Activated T-helper 1 cell treated with anti-CD3 and anti-CD28 coated beads, Interleukin-12 subunit alpha, Interleukin-12 subunit beta, Interleukin-2, Interleukin-4 antibody, amounts not matched to agents 30 ng/mL and 10 ng/mL and 1 ng/mL, durations not matched to agents 14 hours and 24 hours and 36 hours (primary cell): Measurements from ENCODE around the gene GREB1L. TPM values are rescaled to one million over a fixed set of nuclear protein-coding genes. Genes with fewer than 3 reads are reported as not detected.

ENCODE experiments used
- DNase-seq: peaks from one replicate; pipeline ENCODE4 v3.0.0; 2021; ENCODE audit warnings: low spot score
- H3K27ac Mint-ChIP-seq: one replicate; pipeline ENCODE4 v1.8.0; 2021; ENCODE audit warnings: mild to moderate bottlenecking, mixed read lengths
- H3K27me3 Mint-ChIP-seq: one replicate; pipeline ENCODE4 v1.8.0; 2022; ENCODE audit warnings: mild to moderate bottlenecking, moderate library complexity, mixed read lengths; ENCODE audit not compliant: insufficient read depth
- H3K36me3 Mint-ChIP-seq: one replicate; pipeline ENCODE4 v1.8.0; 2021; ENCODE audit warnings: low read depth, mixed read lengths
- H3K4me1 Mint-ChIP-seq: one replicate; pipeline ENCODE4 v1.8.0; 2021; ENCODE audit warnings: low read depth, mixed read lengths
- H3K4me3 Mint-ChIP-seq: one replicate; pipeline ENCODE4 v1.8.0; 2021; ENCODE audit warnings: mild to moderate bottlenecking, moderate library complexity, mixed read lengths
- H3K9me3 Mint-ChIP-seq: one replicate; pipeline ENCODE4 v1.8.0; 2021; ENCODE audit warnings: mixed read lengths
- intact Hi-C: fragments of 100-400 bp; cut with micrococcal nuclease; formaldehyde crosslinking; loops from one replicate; pipeline ENCODE4 v1.15.1; 2024
- total RNA-seq: library from RNA; stranded (reverse); gene quantifications from 2 replicates; pipeline ENCODE4 v1.2.3, GENCODE V29; 2022

The GREB1L gene
- total RNA-seq, 1 donor from 2014 or later = not detected

DNA sequence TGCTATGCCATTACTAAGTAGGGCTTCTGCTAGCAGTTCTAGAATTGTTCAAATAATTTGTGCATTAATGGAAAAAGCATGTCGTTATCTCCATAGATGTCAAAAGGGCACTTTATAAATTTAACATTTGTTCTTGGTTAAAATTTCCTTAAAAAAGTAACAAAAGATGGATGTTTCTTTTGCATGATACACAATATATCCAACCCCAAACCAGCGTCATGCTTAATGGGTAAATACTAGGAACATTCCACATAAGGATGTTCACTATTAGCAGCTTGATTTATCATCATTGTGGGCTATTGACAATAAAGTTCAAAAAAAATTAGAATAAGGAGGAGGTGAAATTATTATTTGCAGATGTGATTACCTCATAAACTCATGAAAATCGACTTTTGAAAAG is 79.7 kb downstream of the GREB1L start:
- Mint-ChIP-seq H3K4me1 (no peaks in the 10 kb centered on the region), H3K4me3 (no peak overlapping the region), H3K27ac (no peak overlapping the region), H3K27me3 (peaks cover 5% of the 10 kb centered on the region), H3K36me3 (no peaks in the 10 kb centered on the region), H3K9me3 (no peaks in the 10 kb centered on the region)
- no peak for DNase-seq
- intact Hi-C loops = no loop called here

DNA sequence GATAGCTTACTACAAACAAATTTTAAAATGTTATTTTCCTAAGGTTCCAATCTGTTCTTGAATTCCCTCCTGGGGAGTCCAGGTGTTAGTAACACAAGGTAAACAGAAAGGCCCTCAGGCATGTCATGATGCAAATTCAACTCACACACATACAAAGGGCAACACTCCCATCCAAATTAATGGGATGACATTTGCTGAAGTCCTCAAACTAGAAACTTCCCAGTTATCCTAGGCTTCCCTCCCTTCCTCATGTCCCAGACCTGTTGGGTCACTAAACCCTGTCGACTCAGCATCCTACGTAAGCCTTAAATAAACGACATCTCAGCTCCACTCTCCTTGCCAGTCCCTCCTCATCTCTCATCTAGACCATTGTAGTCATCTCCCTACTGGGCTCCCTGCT is 85.1 kb downstream of the GREB1L start:
- Mint-ChIP-seq H3K9me3 (no peaks in the 10 kb centered on the region), H3K4me1 (no peaks in the 10 kb centered on the region)
- intact Hi-C loops = no loop called here

DNA sequence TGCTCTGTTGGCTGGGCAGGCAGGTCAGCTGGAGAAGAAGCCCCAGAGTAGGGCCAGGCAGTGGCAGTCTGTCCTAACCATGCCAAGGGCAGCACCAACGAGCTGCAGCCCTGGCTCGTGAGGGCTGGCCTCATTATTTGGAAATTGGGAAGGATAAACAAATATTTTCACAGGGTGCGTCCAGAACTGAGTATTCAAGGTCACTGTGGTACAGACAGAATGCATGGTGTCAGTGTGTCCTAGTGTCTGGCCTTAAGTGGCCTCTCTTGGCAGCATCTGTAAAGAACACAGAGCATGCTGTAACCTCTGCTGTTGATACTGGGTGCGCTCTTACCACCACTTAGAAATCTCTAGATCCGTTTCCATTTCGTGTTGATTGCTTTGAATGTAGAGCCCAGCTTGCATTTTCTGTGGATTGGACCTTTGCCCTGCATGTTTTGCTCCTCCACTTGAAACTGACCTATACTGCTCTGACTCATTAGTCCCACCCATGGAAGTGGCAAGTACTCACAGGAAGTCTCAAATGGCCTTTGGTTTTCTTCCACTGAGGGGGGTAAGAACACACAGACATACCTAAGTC is 88.2 kb downstream of the GREB1L start:
- Mint-ChIP-seq H3K4me1 (no peaks in the 10 kb centered on the region), H3K27me3 (peaks cover 2% of the 10 kb centered on the region), H3K27ac (no peak overlapping the region), H3K9me3 (no peaks in the 10 kb centered on the region), H3K36me3 (no peaks in the 10 kb centered on the region), H3K4me3 (no peak overlapping the region)
- no peak for DNase-seq
- intact Hi-C loops = no loop called here

More for the DNA sequence above, 85.1 kb downstream of the GREB1L start:
- DNase-seq = no peak
- Mint-ChIP-seq H3K27me3 (peaks cover 2% of the 10 kb centered on the region), H3K4me3 (no peak overlapping the region), H3K27ac (no peak overlapping the region), H3K36me3 (no peaks in the 10 kb centered on the region)

DNA sequence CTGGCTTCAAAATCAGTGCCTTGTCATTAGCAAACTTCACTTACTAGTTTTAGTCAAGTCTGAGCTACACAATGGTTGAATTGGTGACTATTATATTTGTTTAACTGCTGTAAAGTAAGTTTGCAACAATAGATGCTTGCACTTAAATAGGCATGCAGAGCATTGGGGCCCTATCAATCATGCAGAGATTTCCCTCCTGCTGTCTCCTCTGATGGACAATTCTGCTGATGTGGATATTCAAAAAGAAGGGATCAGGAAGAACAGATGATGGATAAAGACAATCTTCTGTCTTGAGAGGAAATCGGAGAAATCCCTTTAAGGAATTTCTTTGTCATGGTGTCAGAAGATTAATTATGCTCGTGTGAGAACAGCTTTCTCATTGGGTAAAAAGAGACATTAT is 89.0 kb downstream of the GREB1L start:
- no peak for DNase-seq
- H3K4me3 Mint-ChIP-seq = no peak overlapping the region
- intact Hi-C loops = no loop called here
- no peaks in the 10 kb centered on the region for H3K9me3 Mint-ChIP-seq
- H3K27ac Mint-ChIP-seq = no peak overlapping the region
- H3K36me3 Mint-ChIP-seq = no peaks in the 10 kb centered on the region
- H3K27me3 Mint-ChIP-seq = peaks cover 2% of the 10 kb centered on the region
- no peaks in the 10 kb centered on the region for H3K4me1 Mint-ChIP-seq

- DNase-seq = no peak
- Mint-ChIP-seq H3K27me3 (no peaks in the 10 kb centered on the region), H3K4me1 (no peaks in the 10 kb centered on the region), H3K9me3 (no peaks in the 10 kb centered on the region), H3K4me3 (no peak overlapping the region), H3K27ac (no peak overlapping the region), H3K36me3 (no peaks in the 10 kb centered on the region)
- intact Hi-C loops = no loop called here
These were observed 94.0 kb downstream of the GREB1L start for GRCh38 chr18:21335927-21336488.

DNA sequence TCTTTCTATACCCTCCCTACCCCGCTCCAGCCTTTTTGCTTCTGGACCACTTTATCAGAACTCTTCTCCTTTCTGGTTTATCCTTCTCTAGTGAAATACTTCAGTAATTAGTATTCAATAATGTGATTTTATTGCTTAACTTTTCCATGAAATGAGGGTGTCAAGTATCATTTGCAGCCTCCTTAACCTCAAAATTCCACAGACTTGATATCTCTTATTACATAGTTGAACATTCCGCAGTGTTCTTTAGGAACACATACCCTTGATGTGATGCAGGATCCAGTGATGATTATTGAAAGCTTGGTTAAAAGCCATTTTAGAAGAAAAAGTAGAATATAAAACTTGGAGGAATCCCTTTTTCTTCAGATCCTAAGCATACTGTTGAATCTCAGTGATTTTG is 94.8 kb downstream of the GREB1L start:
- H3K4me1 Mint-ChIP-seq = no peaks in the 10 kb centered on the region
- intact Hi-C loops = no loop called here
- H3K4me3 Mint-ChIP-seq = no peak overlapping the region
- DNase-seq = no peak
- H3K27ac Mint-ChIP-seq = no peak overlapping the region
- no peaks in the 10 kb centered on the region for H3K27me3 Mint-ChIP-seq
- H3K36me3 Mint-ChIP-seq = no peaks in the 10 kb centered on the region
- no peaks in the 10 kb centered on the region for H3K9me3 Mint-ChIP-seq

DNA sequence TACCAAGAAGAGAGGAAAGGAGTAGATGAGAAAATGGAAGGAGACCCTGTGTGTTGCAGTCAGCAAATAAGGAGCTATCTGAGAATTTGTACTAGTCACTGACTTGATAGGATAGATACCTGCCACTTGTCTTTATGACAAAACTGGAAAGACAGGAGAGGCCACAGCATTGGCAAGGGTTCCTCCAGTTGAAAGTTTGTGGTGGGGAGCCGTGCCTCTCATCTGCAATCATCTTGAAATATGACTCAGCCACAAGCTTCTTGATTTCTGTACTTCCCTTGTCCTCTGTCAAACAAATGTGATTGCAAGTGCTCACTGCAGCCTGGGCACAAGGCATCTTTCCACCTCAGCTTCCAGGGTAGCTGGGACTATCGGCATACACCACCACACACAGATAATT is 99.1 kb downstream of the GREB1L start:
- H3K9me3 Mint-ChIP-seq = no peaks in the 10 kb centered on the region
- no peak overlapping the region for H3K4me3 Mint-ChIP-seq
- no peak for DNase-seq
- H3K27ac Mint-ChIP-seq = no peak overlapping the region
- no peaks in the 10 kb centered on the region for H3K27me3 Mint-ChIP-seq
- intact Hi-C loops = no loop called here
- H3K36me3 Mint-ChIP-seq = no peaks in the 10 kb centered on the region
- no peaks in the 10 kb centered on the region for H3K4me1 Mint-ChIP-seq

DNA sequence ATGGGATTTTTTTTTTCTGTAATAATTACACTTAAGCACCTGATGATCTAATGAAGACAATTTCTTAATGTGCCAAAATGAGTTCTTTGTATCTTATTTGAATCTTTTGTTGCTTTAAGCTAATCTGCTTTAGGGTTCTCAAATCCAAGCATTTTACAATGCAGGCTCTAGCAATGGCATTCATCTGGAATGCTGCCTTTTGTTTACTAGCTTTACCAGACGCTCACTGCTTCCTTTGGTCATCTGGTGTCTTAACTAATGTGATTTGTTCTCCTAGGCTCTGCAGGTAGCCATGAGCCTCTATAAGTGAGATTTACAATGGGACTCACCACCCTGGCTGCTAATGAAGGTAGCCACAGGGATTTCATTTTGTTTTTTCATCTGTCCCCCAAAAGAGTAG is 100.3 kb downstream of the GREB1L start:
- intact Hi-C loops = no loop called here
- Mint-ChIP-seq H3K27me3 (no peaks in the 10 kb centered on the region), H3K4me3 (no peak overlapping the region)

DNA sequence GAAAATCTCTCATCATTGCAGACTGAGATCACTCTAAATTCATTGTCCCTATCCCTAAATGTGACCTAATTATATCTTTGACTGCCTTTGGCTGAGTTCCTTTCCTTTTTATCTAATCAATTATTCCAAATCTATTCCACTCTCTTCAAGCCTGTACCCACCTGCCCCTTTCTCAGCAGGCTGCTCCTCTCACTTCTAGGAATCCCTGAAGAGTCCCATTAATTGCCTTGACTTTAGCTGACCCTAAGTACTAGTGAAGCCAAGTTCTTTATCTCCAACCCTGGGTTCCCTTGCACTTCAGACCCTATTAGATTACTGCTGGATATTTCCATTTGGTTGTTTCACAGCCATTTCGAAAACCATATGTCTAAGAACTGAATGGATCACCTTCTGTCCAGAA is 102.8 kb downstream of the GREB1L start:
- Mint-ChIP-seq H3K9me3 (no peaks in the 10 kb centered on the region), H3K4me3 (no peak overlapping the region), H3K27ac (no peak overlapping the region), H3K4me1 (no peaks in the 10 kb centered on the region), H3K36me3 (no peaks in the 10 kb centered on the region), H3K27me3 (peaks cover 3% of the 10 kb centered on the region)
- intact Hi-C loops = no loop called here
- no peak for DNase-seq

More for the DNA sequence above, 100.3 kb downstream of the GREB1L start:
- no peaks in the 10 kb centered on the region for H3K9me3 Mint-ChIP-seq
- no peaks in the 10 kb centered on the region for H3K4me1 Mint-ChIP-seq
- no peak for DNase-seq
- no peak overlapping the region for H3K27ac Mint-ChIP-seq
- no peaks in the 10 kb centered on the region for H3K36me3 Mint-ChIP-seq

- Mint-ChIP-seq H3K27ac (no peak overlapping the region), H3K4me1 (no peaks in the 10 kb centered on the region), H3K4me3 (no peak overlapping the region), H3K9me3 (no peaks in the 10 kb centered on the region), H3K27me3 (peaks cover 3% of the 10 kb centered on the region), H3K36me3 (no peaks in the 10 kb centered on the region)
- intact Hi-C loops = no loop called here
- DNase-seq = no peak
These were observed 103.8 kb downstream of the GREB1L start for GRCh38 chr18:21345840-21346239.

GRCh38 chr18:21359746-21360145 is 117.7 kb downstream of the GREB1L start:
- no peaks in the 10 kb centered on the region for H3K9me3 Mint-ChIP-seq
- peaks cover 6% of the 10 kb centered on the region for H3K27me3 Mint-ChIP-seq
- H3K27ac Mint-ChIP-seq = no peak overlapping the region
- H3K36me3 Mint-ChIP-seq = no peaks in the 10 kb centered on the region
- no peak overlapping the region for H3K4me3 Mint-ChIP-seq
- H3K4me1 Mint-ChIP-seq = no peaks in the 10 kb centered on the region
- intact Hi-C loops = no loop called here
- DNase-seq = no peak

DNA sequence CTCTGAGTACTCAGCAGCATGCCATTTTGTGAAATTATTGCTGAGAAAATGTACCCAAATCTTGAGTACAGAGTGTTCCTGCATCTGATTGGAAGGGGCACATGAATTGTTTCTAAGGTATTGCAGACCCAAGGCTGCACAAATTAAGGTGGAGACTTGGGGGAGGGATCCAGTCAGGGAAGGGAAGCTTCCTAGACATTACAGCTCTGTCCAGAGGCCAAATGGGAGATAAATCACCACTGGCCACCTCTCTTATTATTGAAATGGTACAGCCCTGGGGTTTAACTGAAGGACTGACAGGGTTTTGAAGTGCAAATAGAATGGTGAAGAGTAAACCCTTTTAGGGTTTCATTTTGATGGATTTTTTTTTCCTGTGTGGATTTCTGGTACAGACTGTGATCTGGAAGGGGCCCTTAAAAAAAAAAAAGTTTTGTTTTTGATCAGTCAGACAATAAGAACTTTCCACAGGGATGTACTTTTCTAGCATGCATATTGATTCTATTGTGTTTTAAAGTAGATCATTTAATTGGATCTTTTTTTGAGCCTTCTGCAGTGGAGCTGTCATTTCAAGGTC is 119.4 kb downstream of the GREB1L start:
- H3K27ac Mint-ChIP-seq = no peak overlapping the region

DNA sequence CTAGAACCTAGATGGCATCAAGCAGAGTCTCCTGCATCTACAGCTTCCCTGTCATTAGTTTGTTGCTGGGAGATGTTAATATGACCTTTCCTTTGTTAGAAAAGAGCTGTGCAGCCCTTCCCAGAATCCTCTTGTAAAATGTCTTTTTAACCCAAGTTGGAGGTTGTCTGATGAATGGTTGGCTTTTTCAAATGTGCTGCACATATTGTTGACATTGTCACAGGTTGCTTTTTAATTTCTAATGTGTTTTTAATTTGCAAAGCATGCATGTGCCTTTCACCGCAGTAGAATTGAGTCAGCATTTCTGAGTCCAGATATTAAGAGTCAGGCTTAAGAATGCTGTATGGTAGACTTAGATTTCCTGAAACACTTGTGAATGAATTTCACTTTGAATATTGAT is 120.8 kb downstream of the GREB1L start:
- Mint-ChIP-seq H3K27ac (no peak overlapping the region), H3K36me3 (no peaks in the 10 kb centered on the region), H3K27me3 (peaks cover 11% of the 10 kb centered on the region), H3K4me3 (no peak overlapping the region), H3K9me3 (no peaks in the 10 kb centered on the region), H3K4me1 (no peaks in the 10 kb centered on the region)
- no peak for DNase-seq
- intact Hi-C loops = no loop called here

More for the DNA sequence above, 119.4 kb downstream of the GREB1L start:
- no peaks in the 10 kb centered on the region for H3K9me3 Mint-ChIP-seq
- DNase-seq = no peak
- intact Hi-C loops = no loop called here
- no peaks in the 10 kb centered on the region for H3K36me3 Mint-ChIP-seq
- H3K4me3 Mint-ChIP-seq = no peak overlapping the region
- peaks cover 6% of the 10 kb centered on the region for H3K27me3 Mint-ChIP-seq
- H3K4me1 Mint-ChIP-seq = no peaks in the 10 kb centered on the region

DNA sequence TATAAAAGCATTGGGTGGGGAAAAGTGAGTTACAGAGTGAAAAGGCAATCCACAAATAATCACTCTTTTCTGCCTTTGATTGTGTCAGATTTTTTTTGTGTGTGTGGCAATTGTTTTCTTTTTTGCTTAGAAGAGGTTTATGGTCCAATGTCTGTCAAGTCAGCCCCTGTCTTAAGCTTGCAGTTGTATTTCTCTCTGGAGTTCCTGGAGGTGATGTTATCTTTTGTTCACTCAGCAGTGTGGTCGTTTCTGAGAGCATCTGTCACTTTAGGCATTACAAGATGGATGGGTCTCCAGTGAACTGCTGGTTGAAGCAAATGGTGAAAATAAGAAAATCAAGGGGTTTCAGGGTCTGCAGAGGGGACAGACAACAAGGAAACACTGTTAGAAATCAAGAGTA is 121.3 kb downstream of the GREB1L start:
- DNase-seq = no peak
- Mint-ChIP-seq H3K27ac (no peak overlapping the region), H3K36me3 (no peaks in the 10 kb centered on the region), H3K4me3 (no peak overlapping the region), H3K27me3 (peaks cover 11% of the 10 kb centered on the region), H3K4me1 (no peaks in the 10 kb centered on the region), H3K9me3 (no peaks in the 10 kb centered on the region)
- intact Hi-C loops = no loop called here
